H9 (cell line): ENCODE results near the gene KLF1. TPM values are rescaled to one million over a fixed set of nuclear protein-coding genes. Genes with fewer than 3 reads are reported as not detected.
A peak's percentile ranks its signal among the peaks of the same experiment; 100 is the strongest.

Source experiments
- DNase-seq: peaks from one replicate; pipeline ENCODE4 v3.0.0-alpha.2; 2017
- H2AFZ ChIP-seq: one replicate; pipeline ENCODE4 v1.6.1; 2013; ENCODE audit warnings: mild to moderate bottlenecking, low read length, control low read depth, moderate library complexity
- H2AK5ac ChIP-seq: 2 replicates; pipeline ENCODE4 v1.6.1; 2013; ENCODE audit warnings: low read length, control low read depth, mixed read lengths; ENCODE audit not compliant: insufficient read length
- H2BK120ac ChIP-seq: one replicate; pipeline ENCODE4 v1.6.1; 2013; ENCODE audit warnings: low read depth, mild to moderate bottlenecking, low read length, control low read depth, inconsistent platforms; ENCODE audit not compliant: poor library complexity, severe bottlenecking
- H2BK12ac ChIP-seq: 2 replicates; pipeline ENCODE4 v1.6.1; 2013; ENCODE audit warnings: low read length, control low read depth, mixed read lengths, low read depth; ENCODE audit not compliant: insufficient read length
- H2BK15ac ChIP-seq: 2 replicates; pipeline ENCODE4 v1.6.1; 2013; ENCODE audit warnings: low read depth, low read length, control low read depth
- H2BK20ac ChIP-seq: one replicate; pipeline ENCODE4 v1.6.1; 2013; ENCODE audit warnings: low read depth, mild to moderate bottlenecking, low read length, control low read depth, inconsistent platforms; ENCODE audit not compliant: poor library complexity, severe bottlenecking
- H2BK5ac ChIP-seq: 2 replicates; pipeline ENCODE4 v1.6.1; 2013; ENCODE audit warnings: low read length, control low read depth, mixed read lengths; ENCODE audit not compliant: insufficient read length
- H3K14ac ChIP-seq: 2 replicates; pipeline ENCODE4 v1.6.1; 2013; ENCODE audit warnings: low read length, control low read depth; ENCODE audit not compliant: insufficient read depth
- H3K18ac ChIP-seq: 2 replicates; pipeline ENCODE4 v1.6.1; 2013; ENCODE audit warnings: low read depth, mild to moderate bottlenecking, mixed read lengths, low read length, control low read depth; ENCODE audit not compliant: insufficient read length
- H3K23ac ChIP-seq: 2 replicates; pipeline ENCODE4 v1.6.1; 2013; ENCODE audit warnings: low read length, control low read depth, mixed read lengths, low read depth; ENCODE audit not compliant: insufficient read length
- H3K23me2 ChIP-seq: 2 replicates; pipeline ENCODE4 v1.6.1; 2013; ENCODE audit warnings: low read depth, mild to moderate bottlenecking, mixed read lengths, low read length, control low read depth; ENCODE audit not compliant: insufficient read length, poor library complexity, severe bottlenecking
- H3K27ac ChIP-seq: 2 replicates; pipeline ENCODE4 v1.5.1; 2013; ENCODE audit warnings: low read length, control low read depth, mixed read lengths, low read depth; ENCODE audit not compliant: insufficient read length
- H3K27me3 ChIP-seq: 2 replicates; pipeline ENCODE4 v1.6.1; 2013; ENCODE audit warnings: low read length, control low read depth, inconsistent platforms; ENCODE audit not compliant: insufficient read depth
- H3K4ac ChIP-seq: 2 replicates; pipeline ENCODE4 v1.6.1; 2013; ENCODE audit warnings: low read depth, mild to moderate bottlenecking, control low read depth, inconsistent platforms, low read length, moderate library complexity
- H3K4me1 ChIP-seq: 2 replicates; pipeline ENCODE4 v1.6.1; 2013; ENCODE audit warnings: low read length, control low read depth, inconsistent platforms; ENCODE audit not compliant: insufficient read depth
- H3K4me2 ChIP-seq: 2 replicates; pipeline ENCODE4 v1.6.1; 2013; ENCODE audit warnings: low read length, control low read depth, mixed read lengths; ENCODE audit not compliant: insufficient read length, insufficient read depth
- H3K56ac ChIP-seq: 2 replicates; pipeline ENCODE4 v1.6.1; 2013; ENCODE audit warnings: low read depth, mild to moderate bottlenecking, mixed read lengths, low read length, control low read depth; ENCODE audit not compliant: insufficient read length
- H3K79me1 ChIP-seq: 2 replicates; pipeline ENCODE4 v1.6.1; 2013; ENCODE audit warnings: low read depth, mild to moderate bottlenecking, moderate library complexity, low read length, control low read depth, inconsistent platforms; ENCODE audit not compliant: insufficient read depth, poor library complexity, severe bottlenecking
- H3K79me2 ChIP-seq: 2 replicates; pipeline ENCODE4 v1.6.1; 2013; ENCODE audit warnings: low read length, control low read depth, inconsistent platforms; ENCODE audit not compliant: insufficient read depth
- H3K9ac ChIP-seq: 2 replicates; pipeline ENCODE4 v1.6.1; 2013; ENCODE audit warnings: low read length, control low read depth, mixed read lengths; ENCODE audit not compliant: insufficient read length; ENCODE audit errors: extremely low read depth
- H3K9me3 ChIP-seq: one replicate; pipeline ENCODE4 v1.6.1; 2013; ENCODE audit warnings: low read depth, low read length, inconsistent platforms; ENCODE audit not compliant: control insufficient read depth
- H3T11ph ChIP-seq: one replicate; pipeline ENCODE4 v1.6.1; 2013; ENCODE audit warnings: mild to moderate bottlenecking, low read length, control low read depth, inconsistent platforms
- H4K20me1 ChIP-seq: one replicate; pipeline ENCODE4 v1.6.1; 2013; ENCODE audit not compliant: control insufficient read depth, insufficient read length, insufficient read depth
- H4K5ac ChIP-seq: 2 replicates; pipeline ENCODE4 v1.6.1; 2013; ENCODE audit warnings: low read depth, mild to moderate bottlenecking, mixed read lengths, low read length, control low read depth; ENCODE audit not compliant: insufficient read length
- H4K8ac ChIP-seq: replicated peaks from 2 replicates; pipeline ENCODE4 v1.6.1; 2013; ENCODE audit warnings: low read length, control low read depth, mixed read lengths, low read depth; ENCODE audit not compliant: insufficient read length
- H4K91ac ChIP-seq: 2 replicates; pipeline ENCODE4 v1.6.1; 2013; ENCODE audit warnings: low read depth, mild to moderate bottlenecking, moderate library complexity, mixed read lengths, low read length, control low read depth; ENCODE audit not compliant: insufficient read length
- H3K27ac Mint-ChIP-seq, 3 experiments: 2 replicates in 2 of 3; 3 replicates in 1 of 3; pipeline ENCODE4 v1.8.0; 2020 to 2021; ENCODE audit warnings: mixed read lengths in 3 of 3, mild to moderate bottlenecking in 1 of 3, moderate library complexity in 1 of 3
- H3K27me3 Mint-ChIP-seq: 2 replicates; pipeline ENCODE4 v1.8.0; 2021; ENCODE audit warnings: low read depth, mild to moderate bottlenecking, moderate library complexity, mixed read lengths
- H3K36me3 Mint-ChIP-seq, 3 experiments: 2 replicates in 2 of 3; 3 replicates in 1 of 3; pipeline ENCODE4 v1.8.0; 2020 to 2021; ENCODE audit warnings: low read depth in 3 of 3, mixed read lengths in 3 of 3; ENCODE audit not compliant: insufficient read depth in 1 of 3
- H3K4me1 Mint-ChIP-seq, 2 experiments: 2 replicates each; pipeline ENCODE4 v1.8.0; 2020; ENCODE audit warnings: mixed read lengths in 2 of 2
- H3K4me3 Mint-ChIP-seq, 2 experiments: 2 replicates in 1 of 2; 3 replicates in 1 of 2; pipeline ENCODE4 v1.8.0; 2020 to 2021; ENCODE audit warnings: mild to moderate bottlenecking in 2 of 2, mixed read lengths in 2 of 2, moderate library complexity in 1 of 2
- H3K9me3 Mint-ChIP-seq, 2 experiments: 2 replicates in 1 of 2; 3 replicates in 1 of 2; pipeline ENCODE4 v1.8.0; 2020; ENCODE audit warnings: mild to moderate bottlenecking in 2 of 2, mixed read lengths in 2 of 2, moderate library complexity in 1 of 2
- WGBS: extraction: QIAGEN DNeasy Blood & Tissue Kit; methylation state at CpG from one replicate; pipeline ENCODE4 v1.1.7; 2013; ENCODE audit warnings: missing lambda C conversion rate, low lambda C conversion rate, mixed read lengths; ENCODE audit not compliant: insufficient read length; ENCODE audit errors: extremely low coverage; 5-methylcytosine and 5-hydroxymethylcytosine counted together
- total RNA-seq: library from RNA; stranded (reverse); gene quantifications from 2 replicates; pipeline ENCODE4 v1.2.1, GENCODE V29; 2021
- TF ChIP-seq, protein P1 (sequence below): fragments of 200-600 bp; sonication (generic); conservative IDR thresholded peaks from 3 replicates; pipeline ENCODE4 v1.8.0; 2021; ENCODE audit warnings: antibody characterized with exemption, mild to moderate bottlenecking

The KLF1 gene
- total RNA-seq, 1 experiment from 2014 or later = 0.37 TPM

DNA sequence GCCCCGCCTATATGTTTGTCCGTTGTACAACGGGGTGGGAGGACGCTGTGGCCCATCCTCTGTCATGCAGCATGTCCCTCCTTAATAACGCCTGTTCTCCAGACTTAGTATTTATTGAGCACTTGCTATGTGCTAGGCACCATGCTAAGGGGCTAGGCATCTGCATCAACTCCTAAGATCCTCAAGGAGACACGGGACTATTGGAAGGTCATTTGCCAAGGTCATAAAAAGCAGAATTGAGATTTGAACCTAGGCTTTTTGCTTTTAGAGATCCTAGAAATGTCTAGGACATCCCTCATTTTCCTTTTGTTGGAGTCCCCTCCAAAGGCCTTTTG is 50.5 kb downstream of the KLF1 start:
- H3K4me2 ChIP-seq = peak overlapping the region; percentile 76
- DNase-seq = no peak
- H3K4ac ChIP-seq = no peak overlapping the region
- no peak overlapping the region for H3K27ac ChIP-seq
- H4K8ac ChIP-seq = no peak overlapping the region
- H3K23ac ChIP-seq = no peak overlapping the region
- no peak overlapping the region for H3K56ac ChIP-seq
- no peak overlapping the region for H4K91ac ChIP-seq
- H3K4me3 Mint-ChIP-seq = peak overlapping the region; percentile 68 to 90
- TF ChIP-seq, protein P1, sequence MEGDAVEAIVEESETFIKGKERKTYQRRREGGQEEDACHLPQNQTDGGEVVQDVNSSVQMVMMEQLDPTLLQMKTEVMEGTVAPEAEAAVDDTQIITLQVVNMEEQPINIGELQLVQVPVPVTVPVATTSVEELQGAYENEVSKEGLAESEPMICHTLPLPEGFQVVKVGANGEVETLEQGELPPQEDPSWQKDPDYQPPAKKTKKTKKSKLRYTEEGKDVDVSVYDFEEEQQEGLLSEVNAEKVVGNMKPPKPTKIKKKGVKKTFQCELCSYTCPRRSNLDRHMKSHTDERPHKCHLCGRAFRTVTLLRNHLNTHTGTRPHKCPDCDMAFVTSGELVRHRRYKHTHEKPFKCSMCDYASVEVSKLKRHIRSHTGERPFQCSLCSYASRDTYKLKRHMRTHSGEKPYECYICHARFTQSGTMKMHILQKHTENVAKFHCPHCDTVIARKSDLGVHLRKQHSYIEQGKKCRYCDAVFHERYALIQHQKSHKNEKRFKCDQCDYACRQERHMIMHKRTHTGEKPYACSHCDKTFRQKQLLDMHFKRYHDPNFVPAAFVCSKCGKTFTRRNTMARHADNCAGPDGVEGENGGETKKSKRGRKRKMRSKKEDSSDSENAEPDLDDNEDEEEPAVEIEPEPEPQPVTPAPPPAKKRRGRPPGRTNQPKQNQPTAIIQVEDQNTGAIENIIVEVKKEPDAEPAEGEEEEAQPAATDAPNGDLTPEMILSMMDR = no peak
- H3K18ac ChIP-seq = no peak overlapping the region
- H2AK5ac ChIP-seq = no peak overlapping the region
- no peak overlapping the region for H2BK120ac ChIP-seq
- no peaks in the 10 kb centered on the region; a peak in 1 of 7 replicates for H3K36me3 Mint-ChIP-seq
- H3T11ph ChIP-seq = no peak overlapping the region
- H2AFZ ChIP-seq = no peak overlapping the region
- WGBS = no CpG with 5 or more reads among the region's 6 CpGs
- peaks cover 42 to 44% of the 10 kb centered on the region in 2 experiments for H3K4me1 Mint-ChIP-seq
- H3K79me2 ChIP-seq = no peaks in the 10 kb centered on the region
- no peaks in the 10 kb centered on the region for H3K79me1 ChIP-seq
- H3K4me1 ChIP-seq = peaks cover 2% of the 10 kb centered on the region; the same call in 1 of the 2 replicates
- H3K27me3 ChIP-seq = peaks cover 3% of the 10 kb centered on the region; the same call in 1 of the 2 replicates
- no peak overlapping the region for H3K14ac ChIP-seq
- H2BK20ac ChIP-seq = no peak overlapping the region
- H4K20me1 ChIP-seq = no peaks in the 10 kb centered on the region
- no peak overlapping the region for H2BK5ac ChIP-seq
- H3K23me2 ChIP-seq = peaks cover 10% of the 10 kb centered on the region
- no peak overlapping the region for H4K5ac ChIP-seq
- H2BK12ac ChIP-seq = no peak overlapping the region
- H3K9me3 ChIP-seq = no peaks in the 10 kb centered on the region
- no peaks in the 10 kb centered on the region; a peak in 1 of 5 replicates for H3K9me3 Mint-ChIP-seq
- H3K27ac Mint-ChIP-seq = peak overlapping the region in 1 of 3 experiments; percentile 94; a peak in 2 of 7 replicates
- H2BK15ac ChIP-seq = no peak overlapping the region
- H3K27me3 Mint-ChIP-seq = peaks cover 33% of the 10 kb centered on the region
- no peak overlapping the region for H3K9ac ChIP-seq
